ENCODE data around the gene TMEM165. TPM values are rescaled to one million over a fixed set of nuclear protein-coding genes. Genes with fewer than 3 reads are reported as not detected.

TMEM165 gene
- total and polyA plus RNA-seq, 9 of the 15 experiments (the other 6 are each of a cell fraction or from before 2014, with no cell fraction given): 21.3 to 145 (median 96.8) TPM

DNA sequence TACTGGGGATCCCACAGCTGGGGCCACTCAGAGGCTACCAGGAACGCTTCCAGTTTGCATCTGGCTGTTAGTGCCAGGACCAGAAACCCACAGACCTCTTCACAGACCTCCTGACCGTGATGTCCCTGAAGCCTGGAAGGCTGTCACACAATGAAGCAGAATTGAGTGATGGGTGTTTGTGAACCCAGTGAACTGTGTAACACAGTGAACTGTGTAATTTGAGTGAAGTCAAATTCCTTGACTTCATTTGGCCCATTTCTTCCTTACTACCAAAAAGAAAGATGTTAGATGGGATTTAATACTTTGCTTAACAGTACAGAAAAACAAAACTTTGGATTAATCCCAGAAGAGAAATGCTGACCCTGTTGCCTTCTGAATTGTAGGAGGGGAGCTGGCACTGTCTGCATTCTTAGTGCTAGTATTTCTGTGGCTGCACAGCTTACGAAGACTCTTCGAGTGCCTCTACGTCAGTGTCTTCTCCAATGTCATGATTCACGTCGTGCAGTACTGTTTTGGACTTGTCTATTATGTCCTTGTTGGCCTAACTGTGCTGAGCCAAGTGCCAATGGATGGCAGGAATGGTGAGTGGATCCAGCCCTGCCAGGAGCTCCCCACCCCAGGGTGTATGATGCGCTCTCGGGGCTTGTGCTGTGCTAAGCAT is 31.9 kb upstream of the TMEM165 start:
- FAIRE-seq: peak; percentile 46
- no peaks in the 10 kb centered on the region for H4K20me1 ChIP-seq (replicated peaks; ENCODE audit: control insufficient read depth, insufficient read depth, low read length)
- peaks cover 3% of the 10 kb centered on the region; the same call in 1 of the 3 replicates for H3K36me3 ChIP-seq (ENCODE audit: control insufficient read depth, insufficient read depth, low read length)
- intact Hi-C loops (cut with micrococcal nuclease) (no loop called here), in situ Hi-C loops (cut with MboI) (no loop called here)
- no peak overlapping the region for H3K9ac ChIP-seq (ENCODE audit: insufficient read depth in 1 of 2, low read depth in 2 of 2, low read length in 2 of 2)
- H2AFZ ChIP-seq (ENCODE audit: low read depth, low read length): no peak overlapping the region
- H3K4me1 ChIP-seq (replicated peaks in 1 of 2; ENCODE audit: control insufficient read depth in 2 of 2, insufficient read depth in 2 of 2, low read length in 2 of 2): peaks cover 4 to 9% of the 10 kb centered on the region in 2 experiments; a peak in 3 of 5 replicates
- no peak for ATAC-seq
- H3K4me2 ChIP-seq (ENCODE audit: insufficient read depth, low read length): no peak overlapping the region
- TF ChIP-seq DMBX1 (CRISPR knock-in tag; IDR thresholded peaks at IDR 0.05; ENCODE audit: borderline replicate concordance): no peak
- TF ChIP-seq, protein P1, sequence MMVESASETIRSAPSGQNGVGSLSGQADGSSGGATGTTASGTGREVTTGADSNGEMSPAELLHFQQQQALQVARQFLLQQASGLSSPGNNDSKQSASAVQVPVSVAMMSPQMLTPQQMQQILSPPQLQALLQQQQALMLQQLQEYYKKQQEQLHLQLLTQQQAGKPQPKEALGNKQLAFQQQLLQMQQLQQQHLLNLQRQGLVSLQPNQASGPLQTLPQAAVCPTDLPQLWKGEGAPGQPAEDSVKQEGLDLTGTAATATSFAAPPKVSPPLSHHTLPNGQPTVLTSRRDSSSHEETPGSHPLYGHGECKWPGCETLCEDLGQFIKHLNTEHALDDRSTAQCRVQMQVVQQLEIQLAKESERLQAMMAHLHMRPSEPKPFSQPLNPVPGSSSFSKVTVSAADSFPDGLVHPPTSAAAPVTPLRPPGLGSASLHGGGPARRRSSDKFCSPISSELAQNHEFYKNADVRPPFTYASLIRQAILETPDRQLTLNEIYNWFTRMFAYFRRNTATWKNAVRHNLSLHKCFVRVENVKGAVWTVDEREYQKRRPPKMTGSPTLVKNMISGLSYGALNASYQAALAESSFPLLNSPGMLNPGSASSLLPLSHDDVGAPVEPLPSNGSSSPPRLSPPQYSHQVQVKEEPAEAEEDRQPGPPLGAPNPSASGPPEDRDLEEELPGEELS (CRISPR knock-in tag; IDR thresholded peaks at IDR 0.05; ENCODE audit: borderline replicate concordance): no peak
- no peak for TF ChIP-seq ZKSCAN1 (IDR thresholded peaks at IDR 0.05; ENCODE audit: low read depth, low read length)
- TF ChIP-seq KLF6 (CRISPR knock-in tag; IDR thresholded peaks at IDR 0.05; ENCODE audit: borderline replicate concordance): no peak
- TF ChIP-seq, protein P2, sequence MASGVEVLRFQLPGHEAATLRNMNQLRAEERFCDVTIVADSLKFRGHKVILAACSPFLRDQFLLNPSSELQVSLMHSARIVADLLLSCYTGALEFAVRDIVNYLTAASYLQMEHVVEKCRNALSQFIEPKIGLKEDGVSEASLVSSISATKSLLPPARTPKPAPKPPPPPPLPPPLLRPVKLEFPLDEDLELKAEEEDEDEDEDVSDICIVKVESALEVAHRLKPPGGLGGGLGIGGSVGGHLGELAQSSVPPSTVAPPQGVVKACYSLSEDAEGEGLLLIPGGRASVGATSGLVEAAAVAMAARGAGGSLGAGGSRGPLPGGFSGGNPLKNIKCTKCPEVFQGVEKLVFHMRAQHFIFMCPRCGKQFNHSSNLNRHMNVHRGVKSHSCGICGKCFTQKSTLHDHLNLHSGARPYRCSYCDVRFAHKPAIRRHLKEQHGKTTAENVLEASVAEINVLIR (CRISPR knock-in tag; IDR thresholded peaks at IDR 0.05): no peak
- BruUV-seq (replicated peaks): no TSS peak
- H3K79me2 ChIP-seq (ENCODE audit: control insufficient read depth, insufficient read depth, low read length): no peaks in the 10 kb centered on the region
- H3K4me3 ChIP-seq: no peak overlapping the region
- ChIA-PET POLR2A (no interaction called here), CTCF (ENCODE audit: low intra/inter-chr PET ratio) (no interaction called here)
- H3K9me3 ChIP-seq (replicated peaks; ENCODE audit: control insufficient read depth, insufficient read depth, low read depth, low read length): no peaks in the 10 kb centered on the region
- 88% methylated on average over 9 of the region's 9 CpGs for WGBS (ENCODE audit: insufficient coverage, low coverage, missing lambda C conversion rate)
- DNase-seq (ENCODE audit: extremely low read depth in 1 of 4, low spot score in 3 of 4): no peak
- H3K9me1 ChIP-seq (ENCODE audit: control insufficient read depth, insufficient read depth, low read length): no peaks in the 10 kb centered on the region
- H3K27ac ChIP-seq (ENCODE audit: extremely low read depth, low read depth, low read length): no peak overlapping the region
- H3K27me3 ChIP-seq (ENCODE audit: control insufficient read depth in 2 of 2, insufficient read depth in 2 of 2, low read length in 2 of 2): no peaks in the 10 kb centered on the region
